Immature natural killer cell (primary cell): Measurements from ENCODE around the gene FLRT1. TPM values are rescaled to one million over a fixed set of nuclear protein-coding genes. Genes with fewer than 3 reads are reported as not detected.

Source experiments
- DNase-seq, 3 donors: peaks; one replicate each; pipeline ENCODE4 v3.0.0; 2022; ENCODE audit warnings: mixed read lengths in 1 of 3
- H3K27ac Mint-ChIP-seq, 6 donors: one replicate each; pipeline ENCODE4 v1.8.0; 2020; ENCODE audit warnings: mixed read lengths in 6 of 6, mild to moderate bottlenecking in 5 of 6, inconsistent platforms in 4 of 6, moderate library complexity in 3 of 6
- H3K27me3 Mint-ChIP-seq, 3 donors: one replicate each; pipeline ENCODE4 v1.8.0; 2020 to 2021; ENCODE audit warnings: low read depth in 3 of 3, mild to moderate bottlenecking in 3 of 3, mixed read lengths in 3 of 3, moderate library complexity in 3 of 3, inconsistent platforms in 1 of 3
- H3K36me3 Mint-ChIP-seq, 3 donors: one replicate each; pipeline ENCODE4 v1.8.0; 2020; ENCODE audit warnings: mixed read lengths in 3 of 3, inconsistent platforms in 2 of 3, mild to moderate bottlenecking in 2 of 3
- H3K4me1 Mint-ChIP-seq, 2 donors: one replicate each; pipeline ENCODE4 v1.8.0; 2020; ENCODE audit warnings: inconsistent platforms in 2 of 2, mild to moderate bottlenecking in 2 of 2, mixed read lengths in 2 of 2, moderate library complexity in 1 of 2
- H3K4me3 Mint-ChIP-seq, 5 donors: one replicate each; pipeline ENCODE4 v1.8.0; 2020; ENCODE audit warnings: mild to moderate bottlenecking in 5 of 5, mixed read lengths in 5 of 5, inconsistent platforms in 3 of 5, moderate library complexity in 3 of 5
- H3K9me3 Mint-ChIP-seq, 6 donors: one replicate each; pipeline ENCODE4 v1.8.0; 2020; ENCODE audit warnings: mild to moderate bottlenecking in 6 of 6, mixed read lengths in 6 of 6, inconsistent platforms in 4 of 6, moderate library complexity in 3 of 6
- polyA plus RNA-seq, 3 donors: library from polyadenylated mRNA; unstranded; fragments of 300-500 nt; fragmentation: Illumina TruSeq; gene quantifications; one replicate each; pipeline ENCODE4 v1.2.3, GENCODE V29; 2021

FLRT1 gene
- polyA plus RNA-seq, 3 donors from 2014 or later: not detected

GRCh38 chr11:64077607-64078006 lies 41.9 kb downstream of the FLRT1 start:
- H3K36me3 Mint-ChIP-seq: no peaks in the 10 kb centered on the region
- H3K27me3 Mint-ChIP-seq: peaks cover 0 to 5% (median 0%) of the 10 kb centered on the region in 3 donors
- H3K27ac Mint-ChIP-seq: no peak overlapping the region
- no peaks in the 10 kb centered on the region for H3K4me1 Mint-ChIP-seq
- DNase-seq: no peak
- no peaks in the 10 kb centered on the region for H3K9me3 Mint-ChIP-seq
- H3K4me3 Mint-ChIP-seq: no peak overlapping the region

GRCh38 chr11:64078284-64078683 lies 42.6 kb downstream of the FLRT1 start:
- no peaks in the 10 kb centered on the region for H3K9me3 Mint-ChIP-seq
- H3K27ac Mint-ChIP-seq: no peak overlapping the region

GRCh38 chr11:64078905-64079304 lies 43.2 kb downstream of the FLRT1 start:
- Mint-ChIP-seq H3K27ac (no peak overlapping the region), H3K36me3 (no peaks in the 10 kb centered on the region), H3K27me3 (peaks cover 0 to 5% (median 0%) of the 10 kb centered on the region in 3 donors), H3K4me1 (no peaks in the 10 kb centered on the region), H3K9me3 (no peaks in the 10 kb centered on the region), H3K4me3 (no peak overlapping the region)
- no peak for DNase-seq

More at GRCh38 chr11:64078284-64078683, 42.6 kb downstream of the FLRT1 start:
- H3K27me3 Mint-ChIP-seq: peaks cover 0 to 5% (median 0%) of the 10 kb centered on the region in 3 donors
- no peak overlapping the region for H3K4me3 Mint-ChIP-seq
- H3K36me3 Mint-ChIP-seq: no peaks in the 10 kb centered on the region
- no peak for DNase-seq
- H3K4me1 Mint-ChIP-seq: no peaks in the 10 kb centered on the region

- Mint-ChIP-seq H3K9me3 (no peaks in the 10 kb centered on the region), H3K27ac (peak overlapping the region in 1 of 6 donors; percentile 67), H3K36me3 (no peaks in the 10 kb centered on the region), H3K4me1 (no peaks in the 10 kb centered on the region), H3K27me3 (peaks cover 0 to 5% (median 0%) of the 10 kb centered on the region in 3 donors), H3K4me3 (no peak overlapping the region)
- no peak for DNase-seq
Observed at GRCh38 chr11:64080390-64080789, 44.7 kb downstream of the FLRT1 start.

GRCh38 chr11:64081745-64082442 lies 46.2 kb downstream of the FLRT1 start:
- no peak for DNase-seq
- Mint-ChIP-seq H3K36me3 (no peaks in the 10 kb centered on the region), H3K27ac (no peak overlapping the region), H3K9me3 (no peaks in the 10 kb centered on the region), H3K4me1 (no peaks in the 10 kb centered on the region), H3K27me3 (peaks cover 0 to 5% (median 3%) of the 10 kb centered on the region in 3 donors), H3K4me3 (no peak overlapping the region)

DNA sequence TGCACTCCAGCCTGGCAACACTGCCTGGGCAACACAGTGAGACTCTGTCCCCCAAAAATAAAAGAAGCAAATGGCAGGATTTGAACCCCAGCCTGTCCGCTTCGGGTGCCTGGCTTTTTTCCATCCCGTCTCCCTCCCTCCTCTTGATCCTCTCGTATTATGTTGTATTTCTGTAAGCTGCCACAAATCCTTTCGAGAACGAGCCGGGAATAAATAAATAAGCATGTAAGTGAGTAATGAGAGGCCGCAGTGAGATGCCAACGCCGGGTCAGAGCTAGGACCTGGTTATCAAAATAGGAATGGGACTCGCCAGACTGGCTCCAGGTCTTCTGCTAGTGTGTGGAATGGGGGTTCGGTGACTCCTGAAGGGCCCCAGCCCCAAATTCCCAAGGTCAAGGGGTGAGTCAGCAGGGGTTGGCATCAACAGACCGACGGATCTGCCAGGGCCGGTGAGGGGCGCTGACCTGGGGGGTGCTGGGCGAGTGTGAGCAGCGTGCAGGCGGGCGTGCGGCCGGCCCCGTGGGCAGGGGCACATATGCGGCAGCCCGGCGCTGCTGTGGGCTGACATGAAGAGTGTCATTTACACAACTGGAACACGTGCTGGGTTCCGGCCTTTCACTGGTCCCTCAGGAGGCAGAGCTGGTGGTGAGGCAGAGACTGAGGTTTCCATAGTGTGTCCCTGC lies 47.8 kb downstream of the FLRT1 start:
- no peaks in the 10 kb centered on the region for H3K9me3 Mint-ChIP-seq
- peaks cover 0 to 6% (median 3%) of the 10 kb centered on the region in 3 donors for H3K27me3 Mint-ChIP-seq
- H3K4me3 Mint-ChIP-seq: no peak overlapping the region
- no peaks in the 10 kb centered on the region for H3K36me3 Mint-ChIP-seq
- H3K4me1 Mint-ChIP-seq: no peaks in the 10 kb centered on the region
- no peak for DNase-seq
- H3K27ac Mint-ChIP-seq: no peak overlapping the region

GRCh38 chr11:64084146-64084950 lies 48.6 kb downstream of the FLRT1 start:
- peaks cover 0 to 7% (median 3%) of the 10 kb centered on the region in 3 donors for H3K27me3 Mint-ChIP-seq
- DNase-seq: no peak
- H3K9me3 Mint-ChIP-seq: no peaks in the 10 kb centered on the region
- H3K27ac Mint-ChIP-seq: no peak overlapping the region
- H3K4me3 Mint-ChIP-seq: no peak overlapping the region
- no peaks in the 10 kb centered on the region for H3K4me1 Mint-ChIP-seq
- H3K36me3 Mint-ChIP-seq: no peaks in the 10 kb centered on the region

DNA sequence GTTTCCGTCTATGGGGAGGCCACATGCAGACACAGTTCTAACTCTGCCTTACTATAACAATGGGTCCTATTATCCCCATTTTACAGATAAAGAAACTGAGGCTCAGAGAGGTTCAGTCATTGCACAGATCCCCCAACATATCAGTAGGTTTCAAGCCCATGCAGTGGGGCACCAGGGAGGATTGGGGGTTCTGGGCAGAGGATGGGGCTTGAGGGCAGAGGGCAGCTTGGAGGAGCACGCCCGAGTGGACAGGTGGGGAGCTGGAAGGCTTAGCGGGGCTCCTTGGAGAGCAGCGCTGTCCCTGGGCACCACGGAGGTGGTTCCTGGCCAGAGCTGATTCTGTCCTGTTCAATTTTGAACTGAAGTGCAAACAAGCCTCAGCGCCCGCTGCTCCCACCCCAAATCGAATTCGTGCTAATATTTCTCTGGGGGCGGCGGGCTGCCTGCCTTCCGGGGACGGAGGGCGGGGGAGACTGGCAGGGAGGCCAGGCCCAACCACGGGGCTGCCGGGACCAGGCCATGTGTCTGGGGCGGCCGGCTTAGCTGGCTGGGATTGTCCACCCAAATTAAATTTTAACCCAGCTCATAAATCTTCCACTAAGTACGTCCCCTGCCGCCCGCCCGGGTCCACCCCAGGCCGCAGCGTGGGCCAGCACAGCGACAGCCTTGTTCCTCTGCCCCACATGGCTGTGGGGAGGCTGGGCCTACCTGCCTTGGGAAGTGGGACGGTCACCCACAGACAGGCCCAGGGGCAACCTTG lies 49.4 kb downstream of the FLRT1 start:
- Mint-ChIP-seq H3K9me3 (no peaks in the 10 kb centered on the region), H3K4me3 (no peak overlapping the region), H3K4me1 (no peaks in the 10 kb centered on the region), H3K27ac (no peak overlapping the region), H3K36me3 (no peaks in the 10 kb centered on the region), H3K27me3 (peaks cover 1 to 7% (median 3%) of the 10 kb centered on the region in 3 donors)
- no peak for DNase-seq

Other genes starting within 250 kb of the FLRT1 start
- gene SPINDOC, start 222.5 kb upstream of the FLRT1 start, polyA plus RNA-seq: 1 to 10 TPM in 2 of 3 donors, under 1 TPM in 1; 0.36 to 2.3 (median 1.2) TPM
- 10 to 100 TPM; 28.6 to 73.8 (median 31.6) TPM for gene MARK2, start 196.8 kb upstream of the FLRT1 start, polyA plus RNA-seq
- gene RCOR2, start 118.8 kb upstream of the FLRT1 start, polyA plus RNA-seq: not detected
- gene NAA40, start 96.9 kb upstream of the FLRT1 start, polyA plus RNA-seq: 10 to 100 TPM; 17.9 to 32.3 (median 18.0) TPM
- gene COX8A, start 61.3 kb upstream of the FLRT1 start, polyA plus RNA-seq: 100 to 1,000 TPM; 506 to 686 (median 534) TPM
- 100 to 1,000 TPM; 143 to 204 (median 164) TPM for gene OTUB1, start 49.5 kb upstream of the FLRT1 start, polyA plus RNA-seq
- gene MACROD1, start 130.2 kb downstream of the FLRT1 start, polyA plus RNA-seq: 1 to 10 TPM; 4.8 to 7.1 (median 6.5) TPM
- 100 to 1,000 TPM in 1 of 3 donors, 10 to 100 TPM in 2; 51.3 to 113 (median 57.3) TPM for gene STIP1, start 150.2 kb downstream of the FLRT1 start, polyA plus RNA-seq
- 100 to 1,000 TPM; 181 to 297 (median 236) TPM for gene FERMT3, start 170.8 kb downstream of the FLRT1 start, polyA plus RNA-seq
- gene TRPT1, start 190.3 kb downstream of the FLRT1 start, polyA plus RNA-seq: 10 to 100 TPM; 42.2 to 51.0 (median 43.8) TPM
- 10 to 100 TPM; 64.9 to 95.4 (median 74.9) TPM for gene NUDT22, start 190.3 kb downstream of the FLRT1 start, polyA plus RNA-seq
- 10 to 100 TPM; 25.2 to 32.6 (median 26.7) TPM for gene DNAJC4, start 194.6 kb downstream of the FLRT1 start, polyA plus RNA-seq
- gene VEGFB, start 198.7 kb downstream of the FLRT1 start, polyA plus RNA-seq: 10 to 100 TPM in 1 of 3 donors, 1 to 10 TPM in 2; 6.7 to 10.3 (median 9.4) TPM
- 100 to 1,000 TPM; 110 to 142 (median 130) TPM for gene FKBP2, start 205.2 kb downstream of the FLRT1 start, polyA plus RNA-seq
- gene PPP1R14B, start 211.0 kb downstream of the FLRT1 start, polyA plus RNA-seq: 10 to 100 TPM; 16.6 to 34.9 (median 33.3) TPM
- under 1 TPM in 2 of 3 donors, not detected in 1; 0.33 to 0.49 TPM for gene PLCB3, start 215.6 kb downstream of the FLRT1 start, polyA plus RNA-seq
- 10 to 100 TPM; 67.7 to 87.5 (median 77.3) TPM for gene BAD, start 248.7 kb downstream of the FLRT1 start, polyA plus RNA-seq
- gene GPR137, start 249.9 kb downstream of the FLRT1 start, polyA plus RNA-seq: 10 to 100 TPM in 1 of 3 donors, 1 to 10 TPM in 2; 6.9 to 11.6 (median 7.4) TPM